GM18907 (cell line): Measurements from ENCODE around the gene CTF1.

Source experiments
- ATAC-seq: cut with Tn5 transposase; IDR thresholded peaks from one replicate; pipeline ENCODE4 v1.9.1; 2021; ENCODE audit warnings: mild to moderate bottlenecking, moderate library complexity; ENCODE audit not compliant: unreplicated experiment

CTF1 gene

GRCh38 chr16:30951193-30951592 is 54.8 kb downstream of the CTF1 start:
- ATAC-seq = no peak

- no peak for ATAC-seq
Measured at GRCh38 chr16:30951750-30952149, 55.3 kb downstream of the CTF1 start.

GRCh38 chr16:30953111-30953510 is 56.7 kb downstream of the CTF1 start:
- ATAC-seq = no peak
